TTC549 (cell line): ENCODE measurements around the gene ZDHHC22.
"Not testable (repeated sequence)": the region's sequence is repeated elsewhere in the genome, so short reads cannot be mapped to it uniquely, and the experiment has no call there.

Source experiments
- FAIRE-seq: peaks from 2 replicates; lab custom pipeline; 2012; peaks lifted over from hg19 to GRCh38; lab: Jason Lieb, UNC

Gene ZDHHC22, protein sequence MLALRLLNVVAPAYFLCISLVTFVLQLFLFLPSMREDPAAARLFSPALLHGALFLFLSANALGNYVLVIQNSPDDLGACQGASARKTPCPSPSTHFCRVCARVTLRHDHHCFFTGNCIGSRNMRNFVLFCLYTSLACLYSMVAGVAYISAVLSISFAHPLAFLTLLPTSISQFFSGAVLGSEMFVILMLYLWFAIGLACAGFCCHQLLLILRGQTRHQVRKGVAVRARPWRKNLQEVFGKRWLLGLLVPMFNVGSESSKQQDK

DNA sequence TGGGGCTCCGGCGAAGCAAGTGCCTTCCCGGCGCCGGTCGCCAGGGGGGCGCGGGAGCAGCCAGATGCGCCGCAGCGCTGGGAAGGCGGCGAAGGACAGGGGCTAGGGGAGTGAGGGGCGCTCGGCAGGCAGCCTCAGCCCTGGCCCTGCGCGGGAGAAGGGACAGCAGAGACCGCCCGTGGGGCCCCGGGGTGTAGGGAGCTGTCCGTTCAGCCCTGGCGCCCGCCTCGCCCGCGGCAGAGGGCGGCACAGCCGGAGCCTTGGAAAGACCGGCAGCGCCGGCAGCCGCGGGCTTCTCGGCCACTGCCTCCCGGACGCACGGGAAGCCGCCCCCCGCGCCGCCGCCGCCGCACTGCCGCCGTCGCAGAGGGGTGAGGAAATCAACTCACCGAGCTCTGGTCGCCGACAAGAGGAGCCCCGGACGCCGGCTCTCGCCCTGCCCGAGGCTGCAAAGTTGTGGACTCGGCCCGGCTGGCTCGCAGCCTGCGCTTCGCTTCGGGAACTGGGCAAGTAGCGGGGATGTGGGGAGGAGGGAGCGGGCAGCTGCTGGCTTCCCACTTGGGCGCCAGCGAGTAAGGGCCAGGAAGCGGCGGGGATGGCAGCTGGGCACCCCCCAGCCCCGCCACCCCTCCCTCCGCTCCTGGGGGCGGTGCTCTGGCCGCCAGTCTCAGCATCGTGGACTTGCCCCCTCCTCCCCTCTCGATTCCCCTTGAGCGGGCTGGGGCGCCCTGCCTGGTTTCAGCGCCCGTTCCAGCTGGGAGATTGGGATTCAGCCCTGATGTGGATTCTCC lies at the start of gene ZDHHC22:
TSS of gene ZDHHC22 (minus strand) at position 578 of the 791 bp plus-strand sequence. CDS start 2,053 bp downstream, outside the sequence.
- no peak for FAIRE-seq

DNA sequence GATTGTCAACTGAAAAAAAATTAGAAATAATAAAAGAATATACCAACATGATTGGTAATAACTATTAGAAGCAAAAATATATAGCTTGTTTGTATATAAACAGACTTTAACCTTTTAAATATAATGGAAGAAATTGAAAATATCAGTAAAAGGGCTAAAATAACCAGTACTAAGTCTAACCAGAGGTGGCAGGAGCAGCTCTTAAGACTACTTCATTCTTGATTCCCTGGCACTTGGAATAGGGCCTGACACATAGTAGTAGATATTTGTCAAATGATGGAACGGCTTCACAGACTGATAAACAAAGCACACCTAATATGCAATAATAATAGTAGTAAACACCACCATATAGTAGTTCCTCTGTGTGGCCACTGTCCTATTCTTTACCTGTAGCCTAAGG lies 49.4 kb upstream of the ZDHHC22 start:
- FAIRE-seq: no peak

DNA sequence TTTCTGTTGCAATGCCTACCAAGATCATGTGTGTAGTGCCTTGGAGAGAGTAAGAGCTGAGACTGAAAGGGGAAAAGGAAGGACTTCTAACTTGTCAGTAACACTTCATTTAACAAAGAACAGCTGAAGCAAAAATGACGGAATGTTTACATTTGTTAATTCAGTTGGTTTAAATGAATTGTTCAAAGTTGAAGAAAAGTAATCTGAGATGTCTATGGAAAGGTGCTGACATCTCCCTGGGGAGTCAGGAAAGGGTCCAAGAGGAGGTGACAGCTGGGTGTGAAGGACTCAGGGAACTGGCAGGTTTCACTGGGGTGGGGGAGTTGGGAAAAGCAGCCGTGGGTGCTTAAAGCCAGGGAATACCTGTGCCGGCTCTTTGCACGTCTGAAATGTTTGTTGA lies 47.9 kb upstream of the ZDHHC22 start:
- FAIRE-seq: no peak

DNA sequence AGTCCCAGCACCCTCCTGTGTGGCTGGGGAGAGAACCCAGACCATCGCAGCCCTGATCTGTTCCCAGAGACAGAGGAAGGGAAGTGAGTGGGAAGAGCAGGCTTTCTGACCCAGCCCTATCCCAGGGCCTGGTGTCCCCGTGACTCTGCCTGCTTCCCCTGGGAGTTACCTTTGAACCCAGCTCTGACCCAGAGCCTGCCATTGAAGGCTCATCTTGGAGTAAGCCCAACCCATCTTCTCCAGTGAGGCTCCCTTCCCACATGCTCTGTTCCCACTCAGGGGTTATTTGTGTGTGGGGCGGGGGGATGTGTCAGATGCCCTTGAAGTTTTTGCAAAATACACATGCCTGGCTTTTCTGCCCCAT lies 46.0 kb upstream of the ZDHHC22 start:
- FAIRE-seq: no peak

DNA sequence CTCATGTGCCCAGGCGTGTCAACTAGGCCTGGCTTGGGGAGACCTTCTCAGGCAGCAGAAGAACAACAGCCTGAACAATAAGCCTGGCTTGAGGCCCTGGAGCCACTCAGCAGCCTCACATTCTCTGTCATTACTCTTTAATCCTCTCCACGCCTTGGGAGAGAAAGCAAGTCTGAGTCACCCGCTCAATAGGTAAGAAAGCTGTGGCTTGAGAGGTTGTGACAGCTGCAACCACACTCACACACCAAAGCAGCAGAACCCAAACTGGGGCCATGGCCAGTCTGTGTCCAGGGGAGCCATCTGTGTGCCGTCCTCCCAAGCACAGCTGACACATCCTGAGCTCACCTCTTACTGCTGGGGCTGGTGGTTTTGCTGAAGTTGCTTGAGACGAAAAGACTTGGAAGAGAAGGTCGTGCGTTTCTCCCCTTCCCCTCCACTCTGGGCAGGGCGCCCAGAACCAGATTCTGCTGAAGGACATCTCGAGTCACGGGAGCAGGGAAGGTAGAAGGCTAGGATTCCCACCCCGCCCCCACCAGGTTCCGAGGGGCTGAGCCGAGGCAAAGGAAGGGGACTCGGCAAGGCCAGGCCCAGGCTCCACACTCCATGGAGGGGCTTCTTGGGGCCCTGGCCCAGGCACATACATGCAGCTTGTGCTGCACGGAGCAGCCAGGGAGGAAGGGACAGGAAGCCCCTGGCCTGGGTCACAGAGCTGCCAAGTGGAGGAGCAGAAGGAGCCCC lies 45.5 kb upstream of the ZDHHC22 start:
- FAIRE-seq: no peak

DNA sequence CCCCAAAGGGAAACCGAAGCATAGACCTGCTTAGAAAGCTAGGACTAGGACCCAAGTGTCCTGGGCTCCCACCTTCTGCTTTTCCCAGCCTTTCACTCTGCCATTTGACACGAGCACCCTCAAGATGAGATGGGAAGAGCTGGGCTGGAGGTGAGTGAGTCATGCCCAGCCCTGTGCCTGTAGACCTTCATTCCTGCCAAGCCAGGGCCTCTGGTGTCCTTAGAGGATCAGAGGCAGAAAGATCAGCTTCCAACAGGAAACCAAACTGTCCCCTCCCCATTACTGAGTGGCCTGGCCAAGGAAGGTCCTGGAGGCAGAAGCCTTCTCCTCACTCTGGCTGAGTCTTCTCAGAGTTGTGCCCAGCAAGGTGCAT lies 43.5 kb upstream of the ZDHHC22 start:
- no peak for FAIRE-seq

DNA sequence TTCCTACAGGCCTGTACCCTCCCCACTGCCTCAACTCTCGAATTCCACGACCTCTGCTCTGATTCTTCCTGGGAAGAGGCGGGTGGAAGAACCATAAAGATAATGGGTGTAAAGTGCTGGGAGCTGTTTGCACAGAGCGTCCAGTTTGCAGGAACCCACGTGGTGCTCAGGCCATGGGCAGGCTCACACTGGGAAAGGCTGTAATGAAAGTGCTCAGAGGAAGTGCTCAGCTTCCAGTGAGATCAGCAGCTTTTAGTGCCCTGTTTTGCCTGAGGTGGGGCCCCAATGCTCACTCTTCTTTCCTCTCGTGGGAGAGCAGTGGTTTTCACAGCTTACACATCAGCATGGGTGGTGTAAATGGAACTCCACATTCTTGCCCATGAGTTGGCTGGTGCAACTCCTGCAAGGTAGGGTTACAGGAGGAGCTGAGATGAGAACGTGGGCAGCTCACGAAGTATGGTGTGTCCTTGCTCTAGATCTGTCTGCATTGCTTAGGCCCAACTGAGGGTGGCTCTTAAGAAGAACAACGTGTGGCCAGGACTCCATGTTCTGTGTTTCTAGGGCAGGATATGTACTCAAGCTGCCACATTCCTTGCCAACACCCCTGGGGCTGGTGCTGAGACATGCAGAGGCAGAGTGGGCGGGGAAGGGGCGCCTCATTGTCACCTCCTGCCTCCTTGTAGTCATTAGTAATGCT lies 43.0 kb upstream of the ZDHHC22 start:
- no peak for FAIRE-seq

DNA sequence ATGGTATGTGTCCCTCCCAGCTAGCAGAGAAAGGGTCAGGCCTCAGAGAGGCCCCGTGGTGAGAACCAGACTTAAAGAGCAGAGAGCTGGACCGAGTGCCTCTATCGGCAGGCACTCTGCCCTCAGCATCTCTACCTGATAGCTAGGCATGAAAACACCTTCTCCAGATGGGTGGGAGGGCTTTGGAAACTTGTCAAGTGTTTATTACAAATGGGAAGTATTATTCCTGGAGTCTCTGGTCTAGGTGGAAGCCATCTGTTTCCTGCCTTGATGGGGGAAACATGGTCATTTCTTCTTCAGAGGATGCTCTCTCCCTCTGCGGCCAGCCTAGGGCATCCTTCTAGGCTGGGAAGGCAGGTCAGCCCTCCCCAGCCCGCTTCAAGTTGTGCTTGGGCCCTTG lies 42.3 kb upstream of the ZDHHC22 start:
- FAIRE-seq: no peak

DNA sequence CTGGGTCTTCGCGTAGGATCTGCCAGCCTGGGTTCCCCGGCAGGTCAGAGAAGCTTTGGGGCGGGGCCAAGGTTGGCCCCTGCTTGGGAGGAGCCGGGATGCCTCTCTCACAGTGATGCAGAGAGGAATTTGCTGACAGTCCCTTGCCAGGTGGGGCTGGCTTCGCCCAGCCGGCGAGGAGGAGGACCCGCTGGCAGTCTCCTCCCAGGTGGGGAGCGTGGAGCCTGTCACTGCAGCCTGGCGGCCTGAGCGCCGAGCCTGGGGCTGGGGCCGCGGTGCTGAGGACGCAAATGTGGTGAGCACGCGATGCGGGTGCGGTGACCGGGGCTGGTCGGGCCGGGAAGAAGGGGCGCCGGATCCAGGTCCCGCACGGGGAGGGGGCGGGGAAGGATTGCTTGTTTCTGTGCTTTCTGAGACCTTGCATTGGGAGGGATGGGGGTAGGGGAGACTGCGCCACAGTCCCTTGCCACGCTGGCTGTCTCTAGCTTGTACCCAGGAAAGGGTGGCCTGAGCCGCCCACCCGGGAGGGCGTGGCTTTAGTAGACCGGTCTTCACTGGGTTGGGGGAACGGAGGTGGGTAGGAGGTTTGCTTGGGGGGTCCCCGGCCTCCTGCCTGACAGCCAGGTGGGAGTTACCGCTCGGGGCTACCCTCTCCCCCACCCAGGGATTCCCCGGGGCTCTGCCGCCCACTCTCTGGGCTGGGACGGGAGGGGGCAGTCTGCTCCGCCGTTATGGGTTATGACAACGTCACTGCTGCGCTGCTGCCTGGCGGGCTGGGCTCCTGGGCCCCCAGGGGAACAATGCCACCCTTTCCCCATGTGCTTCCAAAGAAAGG lies 40.2 kb upstream of the ZDHHC22 start, which contains the start of gene TMEM63C:
TSS of gene TMEM63C (plus strand) at position 196 of the 835 bp plus-strand sequence. CDS start 37,016 bp downstream, outside the sequence.
- peak; percentile 91 for FAIRE-seq

DNA sequence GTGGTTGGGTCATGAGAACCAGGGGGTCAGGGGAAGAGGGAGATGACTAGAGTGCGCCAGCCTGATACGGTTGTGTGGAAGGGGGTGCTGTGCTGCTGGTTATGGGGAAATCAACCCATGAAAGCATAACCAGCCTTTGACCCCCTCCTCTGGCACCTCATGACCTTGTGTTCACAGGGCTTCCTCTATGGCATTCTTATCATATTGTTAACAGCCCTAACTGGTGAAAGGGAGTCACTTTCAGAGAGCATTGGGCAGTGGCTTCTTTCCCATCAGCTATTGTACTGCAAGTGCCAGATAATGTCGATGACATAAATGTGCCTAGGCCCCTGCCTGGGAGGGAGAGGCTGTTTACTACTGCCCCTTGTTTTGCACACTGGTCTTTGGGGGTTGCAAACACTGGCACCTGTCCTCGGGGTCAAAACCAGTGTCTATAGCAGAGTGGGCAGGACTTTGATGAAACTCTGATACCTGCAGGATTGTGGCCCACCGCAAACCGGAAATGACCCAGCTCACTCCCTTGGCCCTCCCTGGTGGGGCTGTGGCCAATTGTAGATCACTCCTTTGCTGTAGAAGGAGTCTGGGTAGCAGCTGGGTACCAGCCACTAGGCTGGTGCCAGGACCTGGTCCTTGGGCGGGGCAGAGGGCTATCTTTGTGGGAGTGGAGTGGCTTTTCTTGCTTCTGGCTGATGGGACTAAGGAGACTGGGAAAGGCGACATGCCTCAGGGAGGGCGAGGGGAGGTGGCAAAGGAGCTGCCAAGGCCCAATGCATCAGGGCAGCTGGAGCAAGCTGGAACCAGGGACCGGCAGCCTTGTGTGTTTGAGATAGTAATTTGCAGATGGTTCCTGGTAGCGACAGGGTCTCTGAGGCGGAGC lies 39.4 kb upstream of the ZDHHC22 start:
- no peak for FAIRE-seq

DNA sequence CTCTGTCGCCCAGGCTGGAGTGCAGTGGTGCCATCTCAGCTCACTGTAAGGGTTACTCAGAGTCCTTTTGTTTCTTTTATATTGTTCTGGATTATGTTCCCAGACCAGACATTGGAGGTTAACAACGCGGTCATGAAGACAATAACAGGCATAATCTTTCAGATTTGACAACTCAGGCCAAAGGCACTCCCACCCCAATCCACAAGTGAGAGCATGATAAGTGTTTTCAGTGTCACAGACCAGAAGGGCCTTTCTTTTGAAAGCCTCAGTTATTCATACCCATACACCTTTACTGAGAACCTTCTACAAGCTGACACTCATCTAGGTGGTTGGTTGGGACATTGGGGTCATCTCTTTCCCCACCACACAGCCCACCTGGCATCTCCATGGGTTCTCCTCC lies 37.1 kb upstream of the ZDHHC22 start:
- FAIRE-seq: no peak

DNA sequence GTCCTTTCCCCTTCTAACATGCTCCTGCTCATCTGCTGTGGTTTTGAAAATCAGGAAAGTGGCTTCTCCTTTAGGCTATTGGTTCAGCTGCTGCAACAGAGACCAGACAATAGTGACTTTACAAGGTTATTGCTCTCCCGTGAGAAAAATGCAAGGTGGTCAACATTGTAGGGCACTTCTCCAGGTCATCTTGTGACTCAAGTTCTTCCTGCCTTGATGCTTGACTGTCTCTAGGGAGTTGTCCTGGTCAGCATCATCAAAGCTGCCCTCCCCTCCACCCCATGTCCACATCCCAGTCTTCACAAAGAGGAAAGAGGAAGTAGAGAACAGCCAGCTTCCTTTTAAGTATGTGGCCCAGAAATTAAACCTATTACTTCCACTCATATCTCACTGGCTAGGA lies 36.1 kb upstream of the ZDHHC22 start:
- no peak for FAIRE-seq

DNA sequence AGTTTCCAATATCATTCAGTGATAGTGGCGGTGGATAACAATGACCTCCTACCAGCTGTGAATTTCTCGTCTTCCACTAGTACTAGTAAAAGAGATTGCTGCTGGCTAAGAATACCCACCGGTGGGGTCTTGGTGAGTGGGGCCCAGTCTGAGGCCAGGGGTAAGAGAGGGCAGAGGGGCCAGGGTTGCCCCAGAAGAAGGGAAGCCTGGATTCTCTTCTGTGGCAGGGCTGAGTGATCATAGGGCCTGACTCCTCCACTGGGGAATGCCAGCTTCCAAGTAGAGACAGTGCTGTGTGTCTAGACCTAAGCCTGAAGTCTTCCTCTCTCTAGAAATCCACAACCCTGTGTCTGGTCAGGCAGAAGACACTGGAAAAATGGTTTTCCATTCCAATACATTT lies 34.3 kb upstream of the ZDHHC22 start:
- FAIRE-seq: no peak

DNA sequence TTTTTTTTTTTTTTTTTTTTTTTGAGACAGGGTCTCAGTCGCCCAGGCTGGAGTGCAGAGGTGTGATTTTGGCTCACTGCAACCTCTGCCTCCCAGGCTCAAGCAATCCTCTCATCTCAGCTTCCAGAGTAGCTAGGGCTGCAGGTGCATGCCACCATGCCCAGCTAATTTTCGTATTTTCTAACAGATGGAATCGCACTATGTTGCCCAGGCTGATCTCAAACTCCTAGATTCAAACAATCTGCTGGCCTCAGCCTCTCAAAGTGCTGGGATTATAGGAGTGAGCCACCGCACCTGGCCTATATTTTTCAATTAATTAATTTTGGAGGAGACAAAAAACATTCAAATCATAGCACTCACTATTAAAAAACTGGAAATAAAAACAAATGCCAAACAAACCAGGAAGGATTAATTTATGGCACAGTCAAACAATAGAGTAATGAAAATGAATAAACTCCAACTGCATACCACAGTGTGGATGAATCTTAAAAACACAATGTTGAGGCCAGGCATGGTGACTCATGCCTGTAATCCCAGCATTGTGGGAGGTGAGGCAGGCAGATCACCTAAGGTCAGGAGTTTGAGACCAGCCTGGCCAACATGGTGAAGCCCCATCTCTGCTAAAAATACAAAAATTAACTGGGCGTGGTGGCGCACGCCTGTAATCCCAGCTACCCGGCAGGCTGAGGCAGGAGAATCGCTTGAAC lies 32.5 kb upstream of the ZDHHC22 start:
- not testable (repeated sequence) for FAIRE-seq

DNA sequence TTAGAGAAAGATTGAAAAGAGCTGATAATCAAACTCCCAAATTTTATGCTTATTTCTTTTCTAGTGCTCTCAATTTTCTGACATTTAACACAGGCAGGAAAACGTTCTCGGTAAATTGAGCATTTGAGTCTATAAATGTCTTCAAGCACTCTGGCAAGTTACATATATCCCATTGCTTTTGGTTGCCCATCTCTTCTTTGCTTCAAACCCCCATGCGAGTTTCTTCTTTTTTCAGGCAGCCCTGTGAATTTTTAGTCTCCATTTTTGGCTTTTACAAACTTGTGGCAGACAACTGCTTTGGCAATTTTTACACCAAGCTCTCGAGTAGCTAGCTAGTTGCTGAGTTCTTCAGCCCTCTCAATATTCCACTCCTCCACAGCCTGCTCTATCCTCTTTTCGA lies 31.3 kb upstream of the ZDHHC22 start:
- no peak for FAIRE-seq

DNA sequence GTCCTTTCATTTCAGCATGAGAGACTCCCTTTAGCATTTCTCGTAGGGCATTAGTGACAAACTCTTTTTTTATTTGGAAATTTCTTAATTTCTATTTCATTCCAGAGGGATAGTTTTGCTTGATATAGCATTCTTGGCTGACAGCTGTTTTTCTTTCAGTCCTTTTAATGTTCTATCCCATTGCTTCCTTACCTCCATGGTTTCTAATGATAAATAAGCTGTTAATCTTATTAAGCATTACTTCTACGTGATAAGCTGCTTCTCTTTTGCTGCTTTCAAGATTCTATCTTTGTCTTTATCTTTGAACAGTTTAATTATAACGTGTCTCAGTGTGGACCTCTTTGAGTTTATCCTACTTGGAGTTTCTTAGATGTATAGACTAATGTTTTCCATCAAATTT lies 28.5 kb upstream of the ZDHHC22 start:
- FAIRE-seq: no peak

DNA sequence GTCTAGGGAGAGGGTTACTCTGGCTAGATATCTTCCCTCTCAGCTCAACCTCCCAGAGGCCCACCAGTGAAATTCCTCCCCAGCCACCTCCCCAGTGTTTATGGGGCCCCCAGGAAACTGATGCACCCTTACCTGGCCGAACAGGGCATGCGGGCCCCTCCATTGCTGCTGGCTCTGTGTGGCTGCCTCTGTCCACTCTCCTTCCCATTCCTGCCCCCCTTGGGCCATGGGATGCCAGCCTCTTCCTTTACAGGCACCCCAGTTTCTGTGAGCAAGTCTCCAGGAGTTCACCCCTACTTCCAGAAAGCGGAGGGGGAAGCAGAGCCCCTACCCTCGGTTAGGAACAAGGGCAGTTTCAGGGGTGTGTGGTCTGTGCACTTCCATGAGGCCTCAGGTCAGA lies 19.4 kb upstream of the ZDHHC22 start:
- FAIRE-seq: no peak

DNA sequence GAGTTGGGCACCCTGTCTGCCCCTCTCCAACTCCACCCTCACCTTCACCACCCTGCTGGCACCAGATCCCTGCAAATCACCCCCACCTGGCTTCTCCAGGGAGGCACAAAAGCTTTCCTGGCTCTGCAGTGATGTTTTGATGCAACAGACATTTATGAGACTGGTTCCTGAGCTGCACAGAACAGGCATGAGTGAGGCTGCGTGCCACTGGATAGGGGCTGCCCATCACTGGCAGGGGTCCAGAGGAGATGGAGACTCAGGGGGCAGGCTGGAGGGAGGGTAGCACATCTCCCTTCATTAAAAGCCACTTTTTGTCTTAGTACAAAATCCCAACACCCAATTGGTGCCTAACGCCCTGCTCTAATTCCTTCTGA lies 17.3 kb upstream of the ZDHHC22 start:
- FAIRE-seq: no peak

DNA sequence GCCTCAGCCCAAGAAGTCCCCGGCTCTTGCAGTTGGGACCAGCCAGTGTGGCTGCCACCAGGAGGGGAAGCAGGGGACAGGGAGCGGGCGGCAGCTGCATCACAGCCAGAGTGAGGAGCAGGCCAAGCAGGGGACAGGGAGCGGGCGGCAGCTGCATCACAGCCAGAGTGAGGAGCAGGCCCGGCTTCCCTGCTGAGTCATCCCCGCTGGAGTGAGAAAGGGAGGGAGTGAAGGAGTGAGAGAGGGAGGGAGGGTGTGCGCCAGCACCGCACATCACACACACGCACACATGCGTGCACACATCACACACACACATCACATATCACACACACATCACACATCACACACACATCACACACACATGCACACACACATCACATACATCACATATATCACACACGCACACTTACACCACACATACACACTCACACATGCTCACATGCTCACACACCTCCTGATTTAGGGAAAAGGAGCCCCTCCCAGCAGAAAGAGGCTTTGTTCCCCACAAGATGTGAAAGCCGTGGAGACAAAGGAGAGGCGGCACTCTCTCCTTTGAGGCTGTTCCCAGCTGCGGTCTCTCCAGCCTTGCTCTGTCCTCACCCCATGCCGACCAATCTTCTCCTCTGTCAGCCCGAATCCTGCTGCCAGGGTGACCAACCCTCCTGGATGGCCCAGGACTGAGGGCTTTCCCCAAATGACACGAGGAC lies 16.7 kb upstream of the ZDHHC22 start:
- no peak for FAIRE-seq
